ENCODE results near the gene SECISBP2L.
"Not testable (repeated sequence)": the region's sequence is repeated elsewhere in the genome, so short reads cannot be mapped to it uniquely, and the experiment has no call there.

The SECISBP2L gene

DNA sequence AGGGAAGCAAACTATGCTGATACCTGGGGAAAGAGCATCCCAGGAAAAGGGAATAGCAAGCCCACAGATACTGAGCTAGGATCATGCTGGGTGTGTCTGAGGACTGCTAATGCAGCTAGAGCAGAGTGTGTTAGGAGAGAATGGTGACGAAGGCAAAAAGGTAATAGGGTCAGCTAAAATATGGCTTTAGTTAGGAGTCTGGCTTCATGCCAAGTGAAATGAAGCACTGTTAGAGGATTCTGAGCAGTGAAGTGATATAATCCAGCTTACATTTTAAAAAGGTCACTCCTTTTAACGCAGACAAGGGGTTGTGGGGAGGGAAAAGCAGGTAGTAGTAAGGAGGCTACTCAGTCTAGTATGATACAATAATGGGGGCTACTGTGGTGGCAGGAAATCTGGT, 30.4 kb downstream of the SECISBP2L start:
- DNase-seq (ENCODE audit: low read depth in 2 of 3, low spot score in 1 of 3) = no peak

- no peak for DNase-seq (ENCODE audit: low read depth in 2 of 3, low spot score in 1 of 3)
These were observed 46.9 kb downstream of the SECISBP2L start for GRCh38 chr15:48999314-48999713.

- no peak for DNase-seq (ENCODE audit: low read depth in 2 of 3, low spot score in 1 of 3)
These were observed 50.0 kb downstream of the SECISBP2L start for GRCh38 chr15:48996276-48996675.

DNA sequence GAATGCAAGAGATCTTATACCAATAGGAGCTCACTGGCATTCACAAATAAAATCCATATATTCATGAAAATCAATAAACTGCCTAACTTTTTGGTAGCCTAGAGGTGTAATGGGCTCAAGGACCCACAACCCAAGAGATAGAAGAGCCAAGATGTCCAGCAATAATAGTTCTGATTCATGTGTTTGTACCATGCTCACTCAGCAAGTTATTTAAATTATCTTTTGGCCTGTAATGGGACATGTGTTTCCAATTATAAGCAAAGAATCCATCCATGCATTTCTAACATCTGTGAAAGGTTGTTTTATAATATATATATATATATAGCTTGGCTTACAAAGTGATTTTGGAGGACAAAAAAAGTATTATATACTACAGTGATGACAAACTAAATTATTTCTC, 52.9 kb downstream of the SECISBP2L start:
- DNase-seq (ENCODE audit: low read depth in 2 of 3, low spot score in 1 of 3) = no peak

- DNase-seq (ENCODE audit: low read depth in 2 of 3, low spot score in 1 of 3) = no peak
These were observed 53.7 kb downstream of the SECISBP2L start for GRCh38 chr15:48992545-48992944.

GRCh38 chr15:48992096-48992495, 54.1 kb downstream of the SECISBP2L start:
- no peak for DNase-seq (ENCODE audit: low read depth in 2 of 3, low spot score in 1 of 3)

DNA sequence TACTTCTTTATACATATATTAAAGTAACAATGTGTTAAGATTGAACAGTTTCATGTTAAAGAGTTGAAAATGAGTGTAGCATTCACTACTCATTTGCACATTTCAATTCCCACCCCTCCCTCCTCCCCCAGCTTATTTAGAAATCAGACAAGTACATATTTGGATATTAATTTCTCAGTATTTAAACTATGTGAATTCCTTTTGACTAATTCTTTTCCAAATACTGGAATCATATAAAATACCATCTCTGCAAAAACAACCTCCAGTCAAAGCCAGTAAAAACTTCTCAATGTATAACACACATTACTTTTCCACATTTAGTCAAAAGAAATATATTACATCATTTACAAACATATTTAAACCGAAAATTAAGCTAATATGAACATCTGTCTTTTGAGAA, 57.1 kb downstream of the SECISBP2L start:
- DNase-seq (ENCODE audit: low read depth in 2 of 3, low spot score in 1 of 3) = no peak

DNA sequence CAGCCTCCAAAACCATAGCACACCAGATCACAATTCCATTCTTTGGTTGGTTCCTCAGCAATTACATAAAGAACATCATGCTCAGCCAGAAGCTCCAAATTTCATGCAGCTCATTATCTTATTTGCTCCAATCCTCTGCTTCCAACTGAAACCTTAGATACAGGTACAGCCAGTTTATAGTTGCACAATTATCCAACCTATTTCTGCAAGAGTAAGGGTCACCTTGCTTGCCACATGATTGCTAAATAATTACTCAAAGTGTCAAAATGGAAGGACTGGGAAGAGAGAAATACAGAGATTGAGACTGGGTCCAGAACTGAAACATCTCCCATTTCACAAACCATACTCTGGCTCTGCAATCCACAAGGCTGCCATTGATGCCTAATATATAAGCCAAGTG, 59.1 kb downstream of the SECISBP2L start:
- DNase-seq (ENCODE audit: low read depth in 2 of 3, low spot score in 1 of 3) = no peak

DNA sequence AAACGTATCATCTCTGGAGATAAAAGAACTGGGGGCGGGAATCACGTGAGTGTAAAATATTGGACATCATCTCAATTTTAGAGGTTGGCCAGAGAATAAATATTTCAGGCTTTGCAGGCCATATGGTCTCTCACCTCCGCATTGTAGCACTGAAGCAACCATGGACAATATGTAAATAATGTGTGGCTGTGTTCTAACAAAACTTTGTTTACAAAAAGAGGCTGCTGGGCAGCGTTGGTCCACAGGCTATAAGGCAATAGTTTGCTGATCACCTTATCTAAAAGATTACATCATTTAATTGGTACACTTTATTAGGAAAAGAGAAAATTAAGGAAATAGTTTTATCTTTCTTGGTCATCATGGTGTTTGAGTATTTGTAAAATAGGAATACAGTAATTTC, 60.0 kb downstream of the SECISBP2L start:
- DNase-seq (ENCODE audit: low read depth in 2 of 3, low spot score in 1 of 3) = no peak

DNA sequence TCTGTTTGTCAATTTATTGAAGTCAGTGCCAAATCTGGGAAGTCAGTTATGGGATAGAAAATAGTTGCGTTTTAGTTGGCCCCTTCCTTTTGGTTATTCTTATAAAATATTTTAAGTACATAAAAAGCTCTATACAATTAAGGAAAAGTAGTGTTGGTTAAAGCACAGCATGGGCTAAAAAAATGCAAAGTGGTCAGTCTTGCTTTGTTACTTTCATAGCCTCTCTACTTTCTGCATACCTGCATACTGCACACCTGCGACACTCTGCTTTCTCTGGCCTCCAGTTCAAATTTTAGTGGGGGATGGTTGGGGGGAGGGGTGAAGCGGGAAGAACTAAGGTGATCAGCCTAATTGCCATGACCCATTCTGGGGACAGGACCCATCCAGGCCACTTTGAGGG, 60.7 kb downstream of the SECISBP2L start:
- no peak for DNase-seq (ENCODE audit: low read depth in 2 of 3, low spot score in 1 of 3)

GRCh38 chr15:48984811-48985352, 61.4 kb downstream of the SECISBP2L start:
- DNase-seq (ENCODE audit: low read depth in 2 of 3, low spot score in 1 of 3) = no peak

DNA sequence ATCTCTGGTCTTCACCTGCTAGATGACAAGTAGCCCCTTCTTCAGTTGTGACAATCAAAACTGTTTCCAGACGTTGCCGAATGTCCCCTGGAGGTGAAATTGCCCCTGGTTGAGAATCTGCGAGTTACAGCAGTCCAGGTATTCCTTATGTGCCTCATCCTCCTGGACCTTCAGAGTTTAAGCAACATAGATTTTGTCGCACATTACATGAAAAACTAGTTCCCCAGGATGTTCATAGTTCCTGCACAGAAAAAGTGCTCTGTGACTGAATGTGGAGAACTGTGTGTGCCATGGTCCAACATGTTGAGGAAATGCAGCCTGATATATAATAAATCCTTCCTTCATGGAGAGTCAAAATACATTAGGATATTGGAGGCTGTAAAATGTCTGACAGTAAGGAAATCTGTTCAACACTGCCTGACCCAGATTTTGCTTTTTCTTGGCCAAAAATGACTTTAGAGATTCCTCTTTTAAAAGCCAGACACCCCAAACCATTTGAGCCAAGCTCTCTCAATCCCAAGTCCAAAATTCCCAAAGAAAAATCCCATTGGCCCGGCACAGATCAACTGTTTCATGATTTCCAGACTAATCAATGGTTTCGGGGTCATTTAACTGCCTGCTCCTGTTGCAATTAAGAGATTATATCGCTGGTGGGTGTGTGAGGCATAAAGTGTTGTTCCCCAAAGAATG, 62.1 kb downstream of the SECISBP2L start:
- DNase-seq (ENCODE audit: low read depth in 2 of 3, low spot score in 1 of 3) = no peak

DNA sequence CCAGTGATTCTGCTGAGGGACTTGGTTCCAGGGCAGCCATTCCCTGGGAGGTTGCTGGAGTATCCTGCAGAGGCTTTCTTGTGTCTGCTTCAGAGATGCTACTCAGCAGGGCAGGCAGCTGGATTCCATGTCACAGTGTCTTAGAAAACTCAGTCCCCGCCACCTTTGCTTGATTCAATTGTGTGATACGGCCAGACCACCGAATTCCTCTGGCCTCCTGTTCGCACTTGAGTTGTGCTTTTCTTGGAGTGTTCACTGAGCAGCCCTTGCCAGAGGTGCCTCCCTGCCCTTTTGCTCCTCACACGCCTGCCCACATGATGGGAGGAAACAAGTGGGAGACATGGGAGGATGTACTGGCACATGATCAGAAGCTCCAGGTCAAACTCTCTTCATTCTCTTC, 62.9 kb downstream of the SECISBP2L start:
- DNase-seq (ENCODE audit: low read depth in 2 of 3, low spot score in 1 of 3) = no peak

DNA sequence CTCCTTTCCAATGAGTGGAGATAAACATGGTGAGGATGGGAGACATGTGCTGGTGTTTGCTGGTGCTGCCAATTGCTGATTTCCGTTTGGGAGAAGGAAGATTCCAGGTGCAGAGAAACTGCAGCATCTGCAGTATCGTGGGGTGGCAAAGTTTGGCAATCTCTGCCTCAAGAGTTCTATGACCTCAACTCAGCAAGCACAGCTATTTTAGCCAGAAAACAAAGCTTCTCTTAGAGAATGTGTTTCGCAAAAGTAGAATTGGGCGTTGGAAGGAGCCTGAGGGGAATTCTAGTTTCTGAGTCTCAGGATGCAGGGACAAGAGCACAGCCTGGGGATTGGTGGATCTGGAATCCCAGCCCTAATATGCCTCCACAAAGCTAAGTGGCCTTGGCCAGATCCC, 64.3 kb downstream of the SECISBP2L start:
- DNase-seq (ENCODE audit: low read depth in 2 of 3, low spot score in 1 of 3) = no peak

- no peak for DNase-seq (ENCODE audit: low read depth in 2 of 3, low spot score in 1 of 3)
These were observed 67.6 kb downstream of the SECISBP2L start for GRCh38 chr15:48978638-48979037.

- DNase-seq (ENCODE audit: low read depth in 2 of 3, low spot score in 1 of 3) = no peak
These were observed 69.7 kb downstream of the SECISBP2L start for GRCh38 chr15:48976444-48977088.

DNA sequence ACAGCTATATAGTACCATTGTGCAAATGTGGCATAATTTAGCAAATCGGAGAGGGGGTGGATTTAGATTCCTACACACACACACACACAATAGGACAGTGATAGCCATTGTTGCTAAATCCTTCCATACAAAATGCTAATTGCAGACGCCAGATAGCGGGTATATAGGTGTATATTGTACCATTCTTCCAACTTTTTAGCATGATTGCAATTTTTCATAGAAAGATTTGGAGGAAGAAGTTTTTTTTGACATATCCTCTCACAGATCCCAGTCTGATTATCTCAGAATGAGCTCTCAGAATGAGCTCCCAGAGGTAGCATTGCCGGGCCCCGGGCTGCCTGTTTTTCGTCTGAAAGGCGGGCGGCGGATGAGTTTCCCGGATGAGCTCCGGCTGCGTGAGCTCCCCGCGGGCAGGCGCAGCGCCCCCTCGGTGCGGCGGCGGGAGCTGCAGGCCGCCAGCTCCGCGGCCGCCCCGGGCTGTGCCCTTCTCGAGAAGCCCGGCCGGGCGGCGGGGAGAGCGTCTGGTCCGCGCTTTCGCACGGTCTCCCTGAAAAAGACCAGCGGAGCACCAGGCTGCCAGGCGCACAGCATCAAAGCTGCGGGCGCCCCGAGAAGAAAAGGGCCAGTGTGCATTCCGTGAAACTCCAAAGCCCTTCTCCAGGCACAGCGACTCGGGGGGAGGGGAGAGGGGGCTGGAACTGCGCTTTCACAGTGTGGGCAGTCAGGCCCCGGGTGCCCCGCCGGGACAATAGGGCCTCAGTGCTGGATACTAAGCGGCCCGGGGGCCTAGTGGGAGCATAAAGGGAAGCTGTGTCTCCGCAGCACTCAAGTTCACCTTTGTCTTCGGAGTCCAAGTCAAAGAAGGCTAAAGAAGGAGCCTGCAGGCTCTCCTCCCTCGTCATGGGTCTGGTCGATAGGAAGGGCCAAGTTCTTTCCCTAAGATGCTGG, 70.5 kb downstream of the SECISBP2L start:
- peak; percentile 64 to 72 (median 66) for DNase-seq (ENCODE audit: low read depth in 2 of 3, low spot score in 1 of 3)

DNA sequence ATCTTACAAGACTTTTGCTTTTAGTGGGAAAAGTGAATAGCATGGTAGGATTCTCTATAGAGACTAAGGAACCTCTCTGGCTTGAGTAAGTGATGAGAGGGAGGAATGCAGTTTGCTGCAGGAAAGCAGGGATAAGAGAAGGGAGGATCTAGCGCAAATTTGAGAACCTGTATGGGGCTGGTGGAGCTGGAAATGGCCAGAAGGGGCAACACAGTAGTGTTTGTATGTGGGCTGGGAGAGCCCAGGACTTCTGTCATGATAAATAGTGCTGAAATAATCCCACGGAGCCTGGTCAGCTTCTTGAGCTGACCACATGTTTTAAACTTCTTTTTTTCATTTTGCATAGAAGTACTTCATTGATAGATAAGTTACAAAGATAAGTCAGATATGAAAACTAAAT, 71.4 kb downstream of the SECISBP2L start:
- DNase-seq (ENCODE audit: low read depth in 2 of 3, low spot score in 1 of 3) = no peak

DNA sequence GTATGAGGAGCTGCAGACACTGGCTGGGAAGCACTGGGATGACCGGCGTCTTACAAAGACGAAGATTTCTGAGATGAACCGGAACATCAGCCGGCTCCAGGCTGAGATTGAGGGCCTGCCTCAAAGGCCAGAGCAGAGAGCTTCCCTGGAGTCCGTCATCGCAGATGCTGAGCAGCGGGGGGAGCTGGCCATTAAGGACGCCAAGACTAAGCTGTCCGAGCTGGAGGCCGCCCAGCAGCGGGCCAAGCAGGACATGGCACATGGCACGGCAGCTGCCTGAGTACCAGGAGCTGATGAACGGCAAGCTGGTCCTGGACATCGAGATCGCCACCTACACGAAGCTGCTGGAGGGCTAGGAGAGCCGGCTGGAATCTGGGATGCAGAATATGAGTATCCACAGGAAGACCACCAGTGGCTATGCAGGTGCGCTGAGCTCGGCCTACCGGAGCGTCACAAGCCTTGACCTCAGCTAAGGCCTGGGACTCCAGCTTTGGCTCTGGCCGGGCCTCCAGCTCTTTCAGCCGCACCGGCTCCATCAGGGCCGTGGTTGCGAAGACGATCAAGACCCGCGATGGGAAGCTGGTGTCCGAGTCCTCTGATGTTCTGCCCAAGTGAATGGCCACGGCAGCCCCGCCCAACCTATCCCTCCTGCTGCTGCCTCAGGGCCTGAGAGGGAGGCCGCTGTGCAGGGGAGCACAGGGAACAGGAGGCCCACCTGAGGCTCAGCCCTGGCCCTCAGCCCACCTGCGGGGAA, 73.3 kb downstream of the SECISBP2L start:
- DNase-seq (ENCODE audit: low read depth in 2 of 3, low spot score in 1 of 3) = no peak

DNA sequence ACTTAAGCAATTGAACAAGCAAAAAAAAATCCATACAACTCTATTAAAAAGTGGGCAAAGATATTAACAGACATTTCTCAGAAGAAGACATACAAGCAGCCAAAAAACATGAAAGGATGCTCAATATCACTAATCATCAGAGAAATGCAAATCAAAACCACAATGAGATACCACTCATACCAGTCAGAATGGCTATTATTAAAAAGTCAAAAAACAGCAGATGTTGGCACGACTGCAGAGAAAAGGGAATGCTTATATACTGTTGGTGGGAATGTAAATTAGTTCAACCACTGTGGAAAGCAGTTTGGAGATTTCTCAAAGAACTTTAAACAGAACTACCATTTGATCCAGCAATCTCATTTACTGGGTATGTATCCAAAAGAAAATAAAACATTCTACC, 75.3 kb downstream of the SECISBP2L start:
- not testable (repeated sequence) for DNase-seq (ENCODE audit: low read depth in 2 of 3, low spot score in 1 of 3)

DNA sequence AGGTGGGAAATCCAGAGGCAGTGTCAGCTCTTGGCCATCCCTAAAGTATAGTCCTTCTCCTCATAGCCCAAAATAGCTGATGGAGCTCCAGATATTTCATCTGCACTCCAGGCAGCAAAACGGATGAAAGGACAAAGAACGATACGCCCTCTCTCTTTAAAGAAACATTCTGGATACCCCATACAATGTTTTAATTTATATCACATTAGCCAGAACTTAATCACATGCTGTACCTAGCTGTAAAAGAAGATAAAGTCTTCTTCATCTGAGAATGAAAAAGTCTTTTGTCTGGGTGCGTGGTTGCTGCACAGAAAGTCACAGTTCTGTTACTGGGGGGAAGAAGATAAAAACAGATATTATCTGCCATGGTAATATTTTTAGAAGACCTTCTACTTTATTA, 78.2 kb downstream of the SECISBP2L start:
- no peak for DNase-seq (ENCODE audit: low read depth in 2 of 3, low spot score in 1 of 3)
